A673 (cell line): Measurements from ENCODE around the gene AGBL5. TPM values are rescaled to one million over a fixed set of nuclear protein-coding genes. Genes with fewer than 3 reads are reported as not detected.
"Not testable (repeated sequence)": the region's sequence is repeated elsewhere in the genome, so short reads cannot be mapped to it uniquely, and the experiment has no call there.

Experiments
- BruUV-seq: library from RNA; stranded (reverse); fragments of 400-500 nt; replicated peaks from 2 replicates; lab custom pipeline; 2021; lab: Mats Ljungman, UMichigan
- CTCF ChIA-PET: fragments of 300-600 bp; sonication (Branson Sonifier 250); formaldehyde crosslinking; loops from one replicate; lab custom pipeline; 2022; ENCODE audit warnings: antibody characterized with exemption; lab: Charles Lee
- POLR2A ChIA-PET: fragments of 300-600 bp; sonication (Branson Sonifier 250); formaldehyde crosslinking; loops from one replicate; lab custom pipeline; 2022; ENCODE audit warnings: antibody characterized with exemption; ENCODE audit not compliant: low non-redundant PET; lab: Charles Lee
- DNase-seq: peaks from one replicate; pipeline ENCODE4 v3.0.0-alpha.2; 2015; ENCODE audit warnings: low spot score
- H3K27ac ChIP-seq: fragments of 200-600 bp; sonication (generic); 2 replicates; pipeline ENCODE4 v1.5.1; 2016; ENCODE audit warnings: mixed run types, low read depth, mild to moderate bottlenecking, mixed read lengths, antibody characterized with exemption, low read length; ENCODE audit not compliant: poor library complexity, severe bottlenecking
- H3K27me3 ChIP-seq: fragments of 200-600 bp; sonication (generic); replicated peaks from 2 replicates; pipeline ENCODE4 v1.6.1; 2017; ENCODE audit warnings: mixed run types, low read depth, mild to moderate bottlenecking, mixed read lengths, antibody characterized with exemption, low read length; ENCODE audit not compliant: insufficient read depth, poor library complexity
- H3K36me3 ChIP-seq: fragments of 200-600 bp; sonication (generic); 2 replicates; pipeline ENCODE4 v1.6.1; 2016; ENCODE audit warnings: mixed run types, mild to moderate bottlenecking, mixed read lengths, antibody characterized with exemption, low read length; ENCODE audit not compliant: insufficient read depth, poor library complexity, severe bottlenecking
- H3K4me1 ChIP-seq: fragments of 200-600 bp; sonication (generic); 2 replicates; pipeline ENCODE4 v1.6.1; 2017; ENCODE audit warnings: mixed run types, mild to moderate bottlenecking, mixed read lengths, antibody characterized with exemption, low read length; ENCODE audit not compliant: insufficient read depth, poor library complexity, severe bottlenecking
- H3K4me3 ChIP-seq: fragments of 200-600 bp; sonication (generic); 2 replicates; pipeline ENCODE4 v1.5.1; 2016; ENCODE audit warnings: low read depth, mixed run types, mild to moderate bottlenecking, mixed read lengths, low read length; ENCODE audit not compliant: poor library complexity, severe bottlenecking
- H3K9me3 ChIP-seq: fragments of 200-600 bp; sonication (generic); 2 replicates; pipeline ENCODE4 v1.6.1; 2016; ENCODE audit warnings: mixed run types, low read depth, mild to moderate bottlenecking, mixed read lengths, antibody characterized with exemption, low read length; ENCODE audit not compliant: poor library complexity, severe bottlenecking
- EZH2 ChIP-seq: fragments of 200-600 bp; sonication (generic); IDR thresholded peaks from 2 replicates; pipeline ENCODE4 v1.6.1; 2017; ENCODE audit warnings: borderline replicate concordance, low read depth, mild to moderate bottlenecking, mixed read lengths, antibody characterized with exemption, low read length; ENCODE audit not compliant: poor library complexity, severe bottlenecking
- intact Hi-C: fragments of 100-400 bp; cut with micrococcal nuclease; formaldehyde crosslinking; loops from one replicate; pipeline ENCODE4 v1.10.0; 2022; ENCODE audit not compliant: unreplicated experiment
- total RNA-seq: library from RNA; stranded (reverse); gene quantifications from 2 replicates; pipeline ENCODE4 v1.2.3, GENCODE V29; 2021
- TF ChIP-seq, protein P1 (sequence below): fragments of 300-800, 200-600 bp; sonication (generic); conservative IDR thresholded peaks from 2 replicates; pipeline ENCODE4 v1.5.1; 2017; ENCODE audit warnings: low read depth, mild to moderate bottlenecking, antibody characterized with exemption, low read length, moderate library complexity, mixed read lengths

Gene AGBL5
- total RNA-seq, 1 experiment from 2014 or later: 64.1 TPM

- no peaks in the 10 kb centered on the region for H3K27me3 ChIP-seq
- no peak for DNase-seq
- BruUV-seq: no TSS peak
- intact Hi-C loops: no loop called here
- peaks cover 5% of the 10 kb centered on the region for H3K4me1 ChIP-seq
- no peak overlapping the region for H3K4me3 ChIP-seq
- H3K27ac ChIP-seq: no peak overlapping the region
- POLR2A ChIA-PET: interaction anchor here (0.6 kb wide), 1 partner anchor 106 kb away, joined by 8 read pairs; no protein-coding TSS in a partner anchor
- no peaks in the 10 kb centered on the region for H3K9me3 ChIP-seq
- CTCF ChIA-PET: interaction anchor here (0.7 kb wide), 1 partner anchor 283 kb away, joined by 9 read pairs; no protein-coding TSS in a partner anchor
- TF ChIP-seq, protein P1, sequence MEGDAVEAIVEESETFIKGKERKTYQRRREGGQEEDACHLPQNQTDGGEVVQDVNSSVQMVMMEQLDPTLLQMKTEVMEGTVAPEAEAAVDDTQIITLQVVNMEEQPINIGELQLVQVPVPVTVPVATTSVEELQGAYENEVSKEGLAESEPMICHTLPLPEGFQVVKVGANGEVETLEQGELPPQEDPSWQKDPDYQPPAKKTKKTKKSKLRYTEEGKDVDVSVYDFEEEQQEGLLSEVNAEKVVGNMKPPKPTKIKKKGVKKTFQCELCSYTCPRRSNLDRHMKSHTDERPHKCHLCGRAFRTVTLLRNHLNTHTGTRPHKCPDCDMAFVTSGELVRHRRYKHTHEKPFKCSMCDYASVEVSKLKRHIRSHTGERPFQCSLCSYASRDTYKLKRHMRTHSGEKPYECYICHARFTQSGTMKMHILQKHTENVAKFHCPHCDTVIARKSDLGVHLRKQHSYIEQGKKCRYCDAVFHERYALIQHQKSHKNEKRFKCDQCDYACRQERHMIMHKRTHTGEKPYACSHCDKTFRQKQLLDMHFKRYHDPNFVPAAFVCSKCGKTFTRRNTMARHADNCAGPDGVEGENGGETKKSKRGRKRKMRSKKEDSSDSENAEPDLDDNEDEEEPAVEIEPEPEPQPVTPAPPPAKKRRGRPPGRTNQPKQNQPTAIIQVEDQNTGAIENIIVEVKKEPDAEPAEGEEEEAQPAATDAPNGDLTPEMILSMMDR: no peak
- TF ChIP-seq EZH2: no peak
- H3K36me3 ChIP-seq: no peaks in the 10 kb centered on the region
These were observed 64.1 kb downstream of the AGBL5 start for GRCh38 chr2:27115519-27115918.

- no peaks in the 10 kb centered on the region for H3K9me3 ChIP-seq
- ChIA-PET CTCF (interaction anchor here (0.6 kb wide), 1 partner anchor 55 kb away, joined by 3 read pairs; no protein-coding TSS in a partner anchor), POLR2A (interaction anchor here (0.6 kb wide), 1 partner anchor 1206 kb away, joined by 8 read pairs; no protein-coding TSS in a partner anchor)
- peaks cover 5% of the 10 kb centered on the region for H3K4me1 ChIP-seq
- H3K4me3 ChIP-seq: peak overlapping the region; percentile 67
- TF ChIP-seq, protein P1: no peak
- no peak for TF ChIP-seq EZH2
- H3K27ac ChIP-seq: peak overlapping the region; percentile 19
- BruUV-seq: no TSS peak
- no peaks in the 10 kb centered on the region for H3K36me3 ChIP-seq
- intact Hi-C loops: loop anchor here (2.0 kb wide), 1 partner anchor 35 kb away; no protein-coding TSS in a partner anchor
- no peak for DNase-seq
- H3K27me3 ChIP-seq: peaks cover 8% of the 10 kb centered on the region
These were observed 66.6 kb downstream of the AGBL5 start for GRCh38 chr2:27117995-27118524.

DNA sequence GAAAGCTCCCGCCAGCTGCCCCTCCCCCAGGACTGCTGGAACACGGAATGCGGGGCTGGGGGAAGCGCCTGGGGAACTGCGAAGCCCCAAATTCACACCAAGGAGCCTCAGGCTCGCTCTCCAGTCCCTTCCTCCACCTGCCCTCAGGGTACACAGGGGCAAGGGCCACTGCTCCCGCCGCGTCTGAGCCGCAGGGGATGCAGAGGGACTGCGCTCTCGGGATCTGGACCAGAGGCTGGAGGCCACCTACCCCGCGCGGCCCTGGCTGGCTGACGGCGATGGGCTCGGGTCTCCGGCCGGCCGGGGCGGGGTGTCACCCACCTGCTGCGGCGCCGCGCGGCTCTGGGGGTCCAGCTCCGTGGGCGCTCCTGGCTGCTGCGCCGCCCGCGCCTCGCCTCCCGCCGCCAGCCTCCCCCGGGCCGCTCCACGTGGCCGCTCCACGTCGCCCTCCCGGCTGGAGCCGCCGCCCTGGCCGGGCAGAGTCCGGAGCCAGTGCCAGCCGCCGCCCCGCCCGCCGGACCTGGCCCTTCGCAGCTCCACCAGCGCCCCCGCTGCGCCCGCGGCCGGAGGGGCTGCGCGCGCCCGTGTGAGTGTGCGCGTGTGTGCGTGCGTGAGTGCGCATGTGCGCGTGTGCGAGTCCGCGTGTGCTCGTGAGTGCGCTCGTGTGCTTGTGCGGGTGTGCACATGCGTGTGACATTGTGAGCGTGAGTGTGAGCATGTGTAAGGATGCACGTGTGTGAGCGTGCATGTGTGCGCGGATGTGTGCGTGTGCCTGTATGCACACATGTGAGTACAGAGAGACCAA lies 67.3 kb downstream of the AGBL5 start, which contains the start of gene CGREF1:
TSS of gene CGREF1 (minus strand) at position 604 of the 805 bp plus-strand sequence. CDS start 14,762 bp downstream, outside the sequence.
- BruUV-seq: no TSS peak
- DNase-seq: peak; percentile 37
- no peaks in the 10 kb centered on the region for H3K9me3 ChIP-seq
- peak within 1 kb of the TSS; percentile 19 for H3K27ac ChIP-seq
- no peak for TF ChIP-seq EZH2
- TF ChIP-seq, protein P1: no peak
- peaks cover 11% of the 10 kb centered on the region for H3K27me3 ChIP-seq
- H3K4me3 ChIP-seq: peak within 1 kb of the TSS; percentile 67
- H3K36me3 ChIP-seq: no peaks in the 10 kb centered on the region
- peaks cover 5% of the 10 kb centered on the region for H3K4me1 ChIP-seq
- POLR2A ChIA-PET: no interaction called here
- CTCF ChIA-PET: interaction anchor here (0.6 kb wide), 1 partner anchor 56 kb away, joined by 3 read pairs; no protein-coding TSS in a partner anchor
- intact Hi-C loops: loop anchor here (2.0 kb wide), 1 partner anchor 34 kb away; no protein-coding TSS in a partner anchor

GRCh38 chr2:27119330-27119670 lies 67.8 kb downstream of the AGBL5 start:
- H3K9me3 ChIP-seq, H3K27ac ChIP-seq, H3K36me3 ChIP-seq, CTCF ChIA-PET, DNase-seq, BruUV-seq, POLR2A ChIA-PET: not testable (repeated sequence)
- intact Hi-C loops: loop anchor here (2.0 kb wide), 1 partner anchor 34 kb away; no protein-coding TSS in a partner anchor
- peak overlapping the region; percentile 67 for H3K4me3 ChIP-seq
- peaks cover 11% of the 10 kb centered on the region for H3K27me3 ChIP-seq
- peaks cover 11% of the 10 kb centered on the region for H3K4me1 ChIP-seq
